CD8-positive, alpha-beta memory T cell (primary cell): ENCODE data around the gene TMPRSS11A. TPM values are rescaled to one million over a fixed set of nuclear protein-coding genes. Genes with fewer than 3 reads are reported as not detected.

ENCODE experiments used
- CTCF ChIA-PET: fragments of 350-600 bp; sonication (Branson Sonifier 250); formaldehyde crosslinking; loops from one replicate; lab custom pipeline; 2021; ENCODE audit warnings: antibody characterized with exemption; lab: Charles Lee
- POLR2A ChIA-PET: fragments of 350-600 bp; sonication (Branson Sonifier 250); formaldehyde crosslinking; loops from one replicate; lab custom pipeline; 2021; ENCODE audit warnings: antibody characterized with exemption; lab: Charles Lee
- DNase-seq, 5 donors: peaks; one replicate each; pipeline versions ENCODE4 v3.0.0 to v3.0.0-alpha.2; 2020 to 2022; ENCODE audit warnings: mixed read lengths in 1 of 5
- H3K27ac ChIP-seq: one replicate; pipeline ENCODE4 v1.7.0; 2013; ENCODE audit warnings: low read depth, mild to moderate bottlenecking, low read length, moderate library complexity
- H3K27me3 ChIP-seq: 2 replicates; pipeline ENCODE4 v1.7.0; 2013; ENCODE audit warnings: low read length, mild to moderate bottlenecking; ENCODE audit not compliant: insufficient read depth, poor library complexity, severe bottlenecking
- H3K36me3 ChIP-seq: 2 replicates; pipeline ENCODE4 v1.7.0; 2013; ENCODE audit warnings: mild to moderate bottlenecking, low read length, moderate library complexity; ENCODE audit not compliant: insufficient read depth
- H3K4me1 ChIP-seq: 2 replicates; pipeline ENCODE4 v1.7.0; 2013; ENCODE audit warnings: mild to moderate bottlenecking, low read length, moderate library complexity; ENCODE audit not compliant: insufficient read depth
- H3K4me3 ChIP-seq: 2 replicates; pipeline ENCODE4 v1.7.0; 2013; ENCODE audit warnings: mild to moderate bottlenecking, low read length
- H3K9me3 ChIP-seq: 2 replicates; pipeline ENCODE4 v1.7.0; 2013; ENCODE audit warnings: mild to moderate bottlenecking, low read length
- H3K27ac Mint-ChIP-seq, 8 donors: one replicate each; pipeline ENCODE4 v1.8.0; 2020 to 2021; ENCODE audit warnings: mixed read lengths in 8 of 8, mild to moderate bottlenecking in 6 of 8, inconsistent platforms in 3 of 8, moderate library complexity in 3 of 8
- H3K27me3 Mint-ChIP-seq, 2 donors: one replicate each; pipeline ENCODE4 v1.8.0; 2020 to 2021; ENCODE audit warnings: mixed read lengths in 2 of 2, mild to moderate bottlenecking in 1 of 2, moderate library complexity in 1 of 2
- H3K36me3 Mint-ChIP-seq, 3 donors: one replicate each; pipeline ENCODE4 v1.8.0; 2020 to 2021; ENCODE audit warnings: mixed read lengths in 3 of 3, inconsistent platforms in 1 of 3, mild to moderate bottlenecking in 1 of 3
- H3K4me1 Mint-ChIP-seq, 3 donors: one replicate each; pipeline ENCODE4 v1.8.0; 2020 to 2021; ENCODE audit warnings: mixed read lengths in 3 of 3, inconsistent platforms in 1 of 3, mild to moderate bottlenecking in 1 of 3
- H3K4me3 Mint-ChIP-seq, 7 donors: one replicate each; pipeline ENCODE4 v1.8.0; 2020 to 2021; ENCODE audit warnings: mixed read lengths in 7 of 7, mild to moderate bottlenecking in 6 of 7, moderate library complexity in 4 of 7, inconsistent platforms in 2 of 7
- H3K9me3 Mint-ChIP-seq, 5 donors: one replicate each; pipeline ENCODE4 v1.8.0; 2020 to 2022; ENCODE audit warnings: mixed read lengths in 5 of 5, mild to moderate bottlenecking in 3 of 5, moderate library complexity in 2 of 5, inconsistent platforms in 1 of 5
- polyA plus RNA-seq: library from polyadenylated mRNA; unstranded; fragments of 300-500 nt; fragmentation: Illumina TruSeq; gene quantifications from one replicate; pipeline ENCODE4 v1.2.3, GENCODE V29; 2021
- total RNA-seq, 2 experiments: library from RNA; stranded (reverse); gene quantifications; one replicate each; pipeline ENCODE4 v1.2.3, GENCODE V29; 2021

The TMPRSS11A gene, protein sequence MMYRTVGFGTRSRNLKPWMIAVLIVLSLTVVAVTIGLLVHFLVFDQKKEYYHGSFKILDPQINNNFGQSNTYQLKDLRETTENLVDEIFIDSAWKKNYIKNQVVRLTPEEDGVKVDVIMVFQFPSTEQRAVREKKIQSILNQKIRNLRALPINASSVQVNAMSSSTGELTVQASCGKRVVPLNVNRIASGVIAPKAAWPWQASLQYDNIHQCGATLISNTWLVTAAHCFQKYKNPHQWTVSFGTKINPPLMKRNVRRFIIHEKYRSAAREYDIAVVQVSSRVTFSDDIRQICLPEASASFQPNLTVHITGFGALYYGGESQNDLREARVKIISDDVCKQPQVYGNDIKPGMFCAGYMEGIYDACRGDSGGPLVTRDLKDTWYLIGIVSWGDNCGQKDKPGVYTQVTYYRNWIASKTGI
- total RNA-seq (not detected), polyA plus RNA-seq (not detected)

DNA sequence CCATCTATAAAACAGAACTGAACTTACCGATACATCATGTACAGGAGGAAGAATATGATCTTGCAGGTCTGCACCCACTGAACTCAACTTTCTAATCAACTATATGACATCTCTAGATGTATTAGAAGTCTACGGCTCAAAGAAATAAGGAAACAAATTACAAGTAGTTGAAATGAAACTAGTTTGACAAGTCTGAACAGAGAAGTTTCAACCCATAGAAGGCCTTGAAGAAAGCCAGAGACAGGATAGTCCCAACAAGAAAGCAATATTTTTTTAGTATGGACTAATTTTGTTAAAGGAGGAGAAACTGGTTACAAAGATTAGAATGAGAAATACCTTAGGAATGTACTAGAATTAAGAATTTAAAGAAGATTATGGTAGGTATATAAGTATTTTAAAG, at the start of gene TMPRSS11A:
TMPRSS11A (minus strand) TSS at position 138 of the 400 bp plus-strand sequence; CDS start at position 38, 100 bp downstream.
- Histone ChIP-seq H3K4me1 (no peaks in the 10 kb centered on the region), H3K36me3 (no peaks in the 10 kb centered on the region), H3K9me3 (no peaks in the 10 kb centered on the region), H3K27ac (no peak within 1 kb of the TSS), H3K4me3 (no peak within 1 kb of the TSS), H3K27me3 (no peaks in the 10 kb centered on the region)
- Mint-ChIP-seq H3K27me3 (no peaks in the 10 kb centered on the region), H3K36me3 (no peaks in the 10 kb centered on the region), H3K4me1 (no peaks in the 10 kb centered on the region), H3K27ac (no peak within 1 kb of the TSS), H3K9me3 (peaks cover 0 to 7% (median 2%) of the 10 kb centered on the region in 5 donors), H3K4me3 (no peak within 1 kb of the TSS)
- POLR2A ChIA-PET, result no interaction called here
- CTCF ChIA-PET, result no interaction called here
- no peak for DNase-seq

DNA sequence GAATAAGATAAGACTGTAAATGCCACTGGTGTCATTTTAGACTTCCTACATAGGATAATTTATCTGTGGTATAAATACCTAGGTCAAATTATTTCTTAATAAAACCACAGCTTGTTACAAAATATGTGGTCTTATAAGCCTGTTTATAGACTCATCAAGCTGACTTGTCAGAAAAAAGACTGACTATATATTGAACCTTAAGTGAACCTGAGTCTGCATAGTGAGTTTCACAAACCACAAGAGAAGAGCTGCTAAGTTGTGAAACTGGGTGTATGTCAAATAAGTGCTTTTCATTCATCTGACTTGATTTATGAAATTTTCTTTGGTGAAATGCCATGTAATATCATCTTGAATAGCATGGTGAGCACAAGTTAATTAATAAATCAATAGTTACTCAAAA, 48.4 kb upstream of the TMPRSS11A start:
- H3K4me1 Mint-ChIP-seq, result no peaks in the 10 kb centered on the region
- H3K9me3 Mint-ChIP-seq, result peaks cover 0 to 2% (median 0%) of the 10 kb centered on the region in 5 donors
- Histone ChIP-seq H3K4me1 (no peaks in the 10 kb centered on the region), H3K27ac (no peak overlapping the region), H3K27me3 (no peaks in the 10 kb centered on the region), H3K36me3 (no peaks in the 10 kb centered on the region), H3K9me3 (no peaks in the 10 kb centered on the region), H3K4me3 (no peak overlapping the region)
- no peak overlapping the region for H3K27ac Mint-ChIP-seq
- no peaks in the 10 kb centered on the region for H3K27me3 Mint-ChIP-seq
- ChIA-PET POLR2A (no interaction called here), CTCF (no interaction called here)
- no peak for DNase-seq
- no peaks in the 10 kb centered on the region for H3K36me3 Mint-ChIP-seq
- H3K4me3 Mint-ChIP-seq, result no peak overlapping the region

- Histone ChIP-seq H3K27me3 (no peaks in the 10 kb centered on the region), H3K27ac (no peak overlapping the region), H3K4me1 (no peaks in the 10 kb centered on the region), H3K4me3 (no peak overlapping the region), H3K9me3 (no peaks in the 10 kb centered on the region), H3K36me3 (no peaks in the 10 kb centered on the region)
- POLR2A ChIA-PET, result no interaction called here
- Mint-ChIP-seq H3K36me3 (no peaks in the 10 kb centered on the region), H3K9me3 (peaks cover 0 to 8% (median 2%) of the 10 kb centered on the region in 5 donors), H3K4me1 (no peaks in the 10 kb centered on the region), H3K4me3 (no peak overlapping the region), H3K27me3 (peaks cover 3 to 7% of the 10 kb centered on the region in 2 donors), H3K27ac (no peak overlapping the region)
- CTCF ChIA-PET, result no interaction called here
- no peak for DNase-seq
These were observed 39.6 kb upstream of the TMPRSS11A start for GRCh38 chr4:68002906-68003305.

DNA sequence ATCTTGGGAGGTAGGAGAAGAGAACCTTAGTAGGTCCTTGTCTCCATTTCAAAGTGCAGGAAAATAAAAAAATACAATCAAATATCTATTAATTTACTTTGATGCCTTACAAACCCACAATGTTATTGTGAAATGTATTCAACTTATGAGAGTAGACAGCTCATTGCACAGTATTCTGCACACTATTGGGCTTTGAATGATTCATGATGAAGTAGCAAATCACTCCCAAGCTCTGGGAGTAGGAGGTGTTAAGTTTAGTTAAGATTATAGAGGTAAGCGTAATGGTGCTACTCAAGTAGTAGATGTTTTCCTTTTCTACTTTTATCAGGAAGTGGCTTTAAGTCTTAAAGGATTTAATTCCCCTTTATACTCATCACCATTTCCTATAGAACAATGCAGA, 32.8 kb upstream of the TMPRSS11A start:
- no peak for DNase-seq
- peaks cover 0 to 2% (median 0%) of the 10 kb centered on the region in 3 donors for H3K4me1 Mint-ChIP-seq
- Histone ChIP-seq H3K27ac (no peak overlapping the region), H3K9me3 (no peaks in the 10 kb centered on the region), H3K27me3 (no peaks in the 10 kb centered on the region), H3K4me1 (no peaks in the 10 kb centered on the region), H3K4me3 (no peak overlapping the region), H3K36me3 (no peaks in the 10 kb centered on the region)
- no peak overlapping the region for H3K27ac Mint-ChIP-seq
- H3K9me3 Mint-ChIP-seq, result peaks cover 0 to 2% (median 0%) of the 10 kb centered on the region in 5 donors
- H3K4me3 Mint-ChIP-seq, result no peak overlapping the region
- ChIA-PET POLR2A (no interaction called here), CTCF (no interaction called here)
- no peaks in the 10 kb centered on the region for H3K36me3 Mint-ChIP-seq
- peaks cover 0 to 7% of the 10 kb centered on the region in 2 donors for H3K27me3 Mint-ChIP-seq

GRCh38 chr4:67988991-67989390, 25.7 kb upstream of the TMPRSS11A start:
- Mint-ChIP-seq H3K9me3 (no peaks in the 10 kb centered on the region), H3K4me3 (no peak overlapping the region), H3K36me3 (no peaks in the 10 kb centered on the region), H3K4me1 (peaks cover 0 to 7% (median 0%) of the 10 kb centered on the region in 3 donors), H3K27me3 (peaks cover 0 to 4% of the 10 kb centered on the region in 2 donors), H3K27ac (no peak overlapping the region)
- DNase-seq, result no peak
- Histone ChIP-seq H3K9me3 (no peaks in the 10 kb centered on the region), H3K27ac (no peak overlapping the region), H3K27me3 (no peaks in the 10 kb centered on the region), H3K4me3 (no peak overlapping the region), H3K36me3 (no peaks in the 10 kb centered on the region), H3K4me1 (no peaks in the 10 kb centered on the region)
- CTCF ChIA-PET, result no interaction called here
- POLR2A ChIA-PET, result no interaction called here

DNA sequence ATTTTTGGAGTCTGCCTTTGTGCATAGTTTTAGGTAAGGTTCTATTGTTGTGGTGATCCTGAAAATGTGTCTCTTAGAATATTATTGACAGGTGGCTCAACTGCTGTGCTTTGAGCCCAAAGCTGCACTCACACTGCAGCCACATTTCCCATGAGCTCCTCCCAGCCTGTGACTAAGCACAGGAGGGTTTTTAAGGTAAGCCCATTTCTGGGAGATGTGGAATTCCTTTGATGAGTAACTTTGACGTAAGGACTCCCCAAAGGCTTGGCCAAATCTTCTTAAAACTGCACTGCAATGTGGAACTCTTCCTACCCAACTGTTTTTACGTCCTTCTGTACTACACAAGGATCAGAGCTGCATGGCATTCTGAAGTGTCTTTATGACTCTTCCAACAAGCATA, 20.0 kb upstream of the TMPRSS11A start:
- ChIA-PET POLR2A (no interaction called here), CTCF (no interaction called here)
- no peak for DNase-seq
- peaks cover 0 to 2% of the 10 kb centered on the region in 2 donors for H3K27me3 Mint-ChIP-seq
- Histone ChIP-seq H3K36me3 (no peaks in the 10 kb centered on the region), H3K9me3 (no peaks in the 10 kb centered on the region), H3K4me3 (no peak overlapping the region), H3K27ac (no peak overlapping the region), H3K27me3 (no peaks in the 10 kb centered on the region), H3K4me1 (no peaks in the 10 kb centered on the region)
- H3K9me3 Mint-ChIP-seq, result peaks cover 0 to 2% (median 0%) of the 10 kb centered on the region in 5 donors
- H3K4me3 Mint-ChIP-seq, result no peak overlapping the region
- H3K27ac Mint-ChIP-seq, result no peak overlapping the region
- no peaks in the 10 kb centered on the region for H3K4me1 Mint-ChIP-seq
- no peaks in the 10 kb centered on the region for H3K36me3 Mint-ChIP-seq

DNA sequence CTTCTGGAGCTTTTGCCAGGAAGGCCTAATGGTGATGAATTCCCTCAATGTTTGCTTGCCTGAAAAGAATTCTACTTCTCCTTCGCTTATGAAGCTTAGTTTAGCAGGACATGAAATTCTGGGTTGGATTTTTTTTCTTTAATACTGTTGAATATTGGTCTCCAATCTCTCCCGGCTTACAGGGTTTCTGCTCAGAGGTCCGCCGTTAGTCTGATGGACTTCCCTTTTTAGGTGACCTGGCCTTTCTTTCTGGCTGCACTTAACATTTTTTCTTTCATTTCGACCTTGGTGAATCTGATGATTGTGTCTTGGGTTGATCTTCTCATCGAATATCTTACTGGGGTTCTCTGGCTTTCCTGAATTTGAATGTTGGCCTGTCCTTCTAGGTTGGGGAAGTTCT, 17.2 kb upstream of the TMPRSS11A start:
- no peaks in the 10 kb centered on the region for H3K4me1 ChIP-seq
- DNase-seq, result no peak
- Mint-ChIP-seq H3K36me3 (no peaks in the 10 kb centered on the region), H3K9me3 (peaks cover 0 to 9% (median 0%) of the 10 kb centered on the region in 5 donors), H3K27me3 (peaks cover 0 to 2% of the 10 kb centered on the region in 2 donors), H3K4me1 (no peaks in the 10 kb centered on the region), H3K27ac (no peak overlapping the region), H3K4me3 (no peak overlapping the region)
- ChIA-PET CTCF (no interaction called here), POLR2A (no interaction called here)
- no peaks in the 10 kb centered on the region for H3K36me3 ChIP-seq
- no peaks in the 10 kb centered on the region for H3K27me3 ChIP-seq
- no peak overlapping the region for H3K4me3 ChIP-seq
- no peak overlapping the region for H3K27ac ChIP-seq
- no peaks in the 10 kb centered on the region for H3K9me3 ChIP-seq

- Histone ChIP-seq H3K27me3 (no peaks in the 10 kb centered on the region), H3K4me1 (no peaks in the 10 kb centered on the region), H3K9me3 (no peaks in the 10 kb centered on the region), H3K27ac (no peak overlapping the region), H3K4me3 (no peak overlapping the region), H3K36me3 (no peaks in the 10 kb centered on the region)
- Mint-ChIP-seq H3K4me3 (no peak overlapping the region), H3K9me3 (peaks cover 5 to 13% (median 10%) of the 10 kb centered on the region in 5 donors), H3K27me3 (no peaks in the 10 kb centered on the region), H3K27ac (no peak overlapping the region), H3K36me3 (no peaks in the 10 kb centered on the region), H3K4me1 (no peaks in the 10 kb centered on the region)
- DNase-seq, result no peak
- POLR2A ChIA-PET, result no interaction called here
- CTCF ChIA-PET, result no interaction called here
These were observed 10.3 kb upstream of the TMPRSS11A start for GRCh38 chr4:67973608-67974007.
